Peyer's patch (tissue), 4 donors: ENCODE data around the gene FUT9.

ENCODE experiments used
- CTCF ChIP-seq, 6 experiments: fragments of 450-650 bp in 4 of 6; fragments of 200-600 bp in 2 of 6; sonication (generic) in 1 of 6; IDR thresholded peaks; one replicate each; pipeline ENCODE4 v1.5.1; 2017 to 2019; ENCODE audit warnings: antibody characterized with exemption in 6 of 6, mild to moderate bottlenecking in 3 of 6, moderate library complexity in 1 of 6
- POLR2A ChIP-seq, 2 donors: fragments of 450-650 bp; IDR thresholded peaks; one replicate each; pipeline ENCODE4 v1.5.1; 2017; ENCODE audit warnings: antibody characterized with exemption in 2 of 2, mild to moderate bottlenecking in 2 of 2, moderate library complexity in 2 of 2

DNA sequence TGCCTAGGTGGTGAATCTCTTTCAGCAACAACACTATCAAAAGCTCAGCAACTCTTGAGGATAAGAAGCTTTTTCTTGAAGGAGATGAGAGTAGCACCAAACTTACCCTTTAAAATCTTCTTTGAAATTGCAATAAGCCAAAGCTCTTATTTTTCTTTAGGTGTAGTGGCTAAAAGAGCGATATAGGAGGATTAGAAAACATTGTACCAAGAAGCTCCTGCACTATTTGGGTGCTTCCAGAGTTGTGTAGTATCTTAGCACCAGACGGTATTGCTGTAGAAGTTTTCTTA, 1.2 kb downstream of the FUT9 start:
- no peak for TF ChIP-seq CTCF (IDR thresholded peaks at IDR 0.05)
- no peak for TF ChIP-seq POLR2A (IDR thresholded peaks at IDR 0.05)
